C1 segment of cervical spinal cord (tissue), 14 donors: ENCODE results near the gene KCNH2.

Experiments used
- DNase-seq, 14 donors: peaks; one replicate each; lab custom pipeline; 2025; lab: John Stamatoyannopoulos, UW

KCNH2 gene

GRCh38 chr7:150959739-150960734, 18.1 kb downstream of the KCNH2 start:
- no peak for DNase-seq

DNA sequence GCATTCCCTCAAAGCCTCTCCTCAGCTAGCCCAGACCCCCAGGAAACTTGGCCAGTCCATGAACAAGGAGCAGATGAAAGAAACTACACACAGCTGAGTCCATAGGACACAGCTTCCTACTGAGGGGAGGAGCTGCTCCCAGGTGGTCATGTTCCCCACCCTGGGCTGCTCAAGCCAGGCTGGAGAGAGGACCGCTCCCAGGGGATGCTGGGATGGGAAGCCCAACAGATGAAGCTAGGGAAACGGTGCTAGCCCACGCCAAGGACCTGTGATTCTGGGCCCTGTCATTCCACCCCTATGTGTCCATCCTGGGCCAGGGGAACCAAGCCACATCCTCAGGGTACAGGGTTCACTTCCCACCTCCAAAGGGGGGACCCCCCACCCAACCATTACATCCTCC, 19.0 kb downstream of the KCNH2 start:
- no peak for DNase-seq

DNA sequence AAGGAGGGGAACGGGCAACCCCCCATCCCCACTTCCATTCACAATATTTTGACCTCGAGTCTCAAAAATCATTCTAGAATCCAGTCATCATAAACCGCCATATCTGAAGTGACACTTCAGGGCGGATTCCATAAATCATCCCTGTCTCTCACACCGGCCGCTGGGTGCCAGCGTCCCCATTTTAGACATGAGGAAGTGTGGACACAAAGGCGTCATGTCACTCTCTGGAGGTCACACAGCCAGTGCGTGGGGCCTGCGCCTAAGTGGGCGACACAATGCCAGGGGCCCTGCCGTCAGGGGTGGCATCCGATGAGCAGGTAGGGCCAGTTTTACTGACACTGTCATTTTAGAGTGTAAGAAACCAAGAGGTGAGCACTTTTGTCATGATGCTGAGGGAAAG, 19.5 kb downstream of the KCNH2 start:
- DNase-seq = no peak

DNA sequence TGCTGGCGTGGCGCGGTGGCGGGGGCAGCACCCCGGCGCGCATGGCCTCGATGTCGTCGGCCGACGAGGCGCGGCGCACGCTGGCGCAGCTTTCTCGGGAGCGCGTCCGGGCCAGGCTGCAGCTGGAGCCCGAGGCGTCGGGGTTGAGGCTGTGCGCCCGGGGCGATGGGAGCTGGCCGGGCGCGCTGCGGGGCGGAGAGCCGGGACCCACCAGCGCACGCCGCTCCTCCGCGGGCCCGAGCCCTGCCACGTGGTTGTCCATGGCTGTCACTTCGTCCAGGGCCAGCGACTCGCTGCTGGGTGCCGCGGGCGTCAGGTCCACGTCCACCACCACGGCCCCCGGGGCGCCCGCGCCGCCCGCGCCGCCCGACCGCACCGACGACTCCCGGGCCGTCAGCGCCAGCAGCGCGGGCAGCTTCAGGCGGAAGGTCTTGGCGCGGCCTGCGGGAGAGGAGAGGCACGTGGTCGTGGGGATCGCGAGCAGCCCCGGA, 20.0 kb downstream of the KCNH2 start:
- DNase-seq = no peak

DNA sequence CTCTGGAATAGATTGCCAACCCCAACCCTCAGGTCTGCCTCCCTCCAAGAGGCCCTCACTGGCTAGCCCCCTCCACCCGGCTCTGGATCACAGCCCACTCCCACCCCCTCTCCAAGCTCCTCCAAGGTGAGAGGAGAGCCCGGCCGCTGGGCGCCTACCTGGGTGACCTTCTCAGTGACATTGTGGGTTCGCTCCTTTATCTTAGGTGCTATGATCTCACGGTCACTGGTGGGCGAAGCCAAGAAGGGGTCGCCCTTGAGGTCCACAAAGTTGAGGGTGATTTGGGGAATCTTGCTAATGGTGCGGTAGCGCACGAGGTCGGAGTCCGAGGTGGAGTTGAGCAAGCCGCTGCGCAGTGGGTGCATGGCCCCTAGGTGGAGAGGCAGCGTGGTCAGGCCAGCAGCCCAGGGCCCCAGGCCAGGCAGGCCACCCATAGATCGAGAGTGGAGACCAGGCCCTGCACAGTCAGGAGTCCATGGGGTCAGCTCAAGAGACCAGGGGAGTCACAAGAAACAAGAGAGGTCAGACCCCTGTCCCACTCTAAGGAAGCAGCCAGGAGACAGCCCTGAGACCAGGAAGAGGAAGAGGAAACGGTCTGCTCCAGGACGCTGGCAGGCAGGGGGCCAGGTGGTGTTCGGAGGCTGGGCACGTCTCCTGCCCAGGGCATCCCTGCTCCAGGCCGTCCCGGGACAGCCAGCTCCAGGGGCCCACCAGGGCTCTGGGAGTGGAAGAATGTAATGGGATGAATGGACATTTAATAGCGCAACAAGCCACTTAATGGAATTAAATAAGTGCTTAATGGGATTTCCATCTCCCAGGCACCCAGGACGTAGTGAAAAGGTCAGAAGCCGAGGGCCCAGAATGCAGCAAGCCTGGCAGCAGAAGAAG, 20.7 kb downstream of the KCNH2 start:
- no peak for DNase-seq

DNA sequence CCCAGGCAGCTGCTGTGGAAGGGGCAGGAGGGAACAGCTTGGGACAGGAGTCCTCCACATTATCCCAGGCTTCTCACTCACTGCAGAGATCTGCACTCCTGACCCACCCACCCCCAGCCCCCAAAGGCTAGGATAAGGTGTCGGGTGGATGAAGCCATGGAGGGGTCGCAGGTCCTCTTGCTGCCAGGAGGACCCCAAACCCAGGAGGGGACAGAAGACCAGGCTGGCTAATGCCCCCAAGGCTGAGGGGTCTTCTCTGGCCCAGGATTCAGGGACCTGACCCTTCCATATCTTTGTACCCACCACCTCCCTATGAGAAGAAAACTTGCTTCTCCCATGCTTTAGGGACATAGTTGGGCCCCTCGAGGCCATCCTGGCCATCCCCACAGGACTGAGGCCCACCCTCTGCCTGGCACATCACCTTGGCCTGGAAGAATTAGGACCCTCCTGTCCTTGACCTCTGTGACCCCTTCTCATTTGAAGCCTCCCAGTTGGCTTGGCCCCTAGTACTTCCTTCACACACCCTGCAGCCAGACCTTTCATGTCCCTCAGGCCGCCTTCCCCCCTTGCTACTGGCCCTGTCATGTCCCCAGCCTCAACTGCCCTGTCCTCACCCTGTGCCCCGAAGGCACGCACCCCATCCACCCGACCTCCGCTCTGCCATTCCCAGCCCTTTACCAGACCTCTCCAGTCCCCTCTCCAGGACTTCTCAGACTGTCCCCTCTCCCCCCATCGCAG, 21.6 kb downstream of the KCNH2 start:
- DNase-seq = no peak

DNA sequence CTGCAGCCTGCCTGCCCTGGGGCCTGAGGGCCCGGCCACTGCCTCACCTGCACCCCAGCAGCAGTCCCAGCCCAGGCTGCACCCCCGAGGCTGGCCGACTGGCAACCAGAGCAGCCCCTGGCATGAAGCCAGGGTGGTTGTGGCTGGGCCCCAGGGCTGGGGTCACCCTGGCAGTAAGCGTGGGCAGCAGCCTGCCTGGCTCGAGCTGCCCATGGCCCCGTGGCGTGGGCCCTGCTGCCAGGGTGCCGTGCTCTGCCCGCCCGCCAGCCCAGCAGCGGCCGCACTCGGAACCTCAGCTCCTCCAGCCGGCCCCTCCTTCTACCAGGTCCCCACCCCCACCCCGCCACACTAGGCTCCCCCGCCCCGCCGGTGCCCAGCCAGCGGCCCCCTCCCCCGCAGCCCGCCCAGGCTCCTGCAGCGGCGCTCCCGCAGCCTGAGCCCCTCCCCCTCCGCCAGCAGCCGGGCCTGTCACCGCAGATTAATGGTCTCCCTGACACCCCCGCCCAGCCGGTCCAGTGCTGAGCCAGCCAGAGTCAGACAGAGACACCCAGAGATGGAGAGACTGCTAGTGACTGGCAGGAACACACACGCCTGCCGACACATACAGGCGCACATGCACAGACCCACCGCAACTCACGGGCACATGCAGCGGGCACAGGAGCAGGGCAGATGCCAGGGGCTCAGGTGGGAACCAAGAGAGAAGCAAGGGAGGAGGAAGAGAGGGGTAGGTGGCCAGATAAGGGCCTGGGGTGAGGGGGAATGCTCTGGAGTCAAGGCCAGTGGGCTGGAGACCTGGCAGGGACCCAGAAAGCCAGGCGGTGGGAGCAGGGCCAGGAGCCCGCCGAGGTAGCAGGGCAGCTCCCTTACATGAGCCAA, 22.4 kb downstream of the KCNH2 start:
- peak in 12 of 14 donors; percentile 9 to 73 (median 59) for DNase-seq

DNA sequence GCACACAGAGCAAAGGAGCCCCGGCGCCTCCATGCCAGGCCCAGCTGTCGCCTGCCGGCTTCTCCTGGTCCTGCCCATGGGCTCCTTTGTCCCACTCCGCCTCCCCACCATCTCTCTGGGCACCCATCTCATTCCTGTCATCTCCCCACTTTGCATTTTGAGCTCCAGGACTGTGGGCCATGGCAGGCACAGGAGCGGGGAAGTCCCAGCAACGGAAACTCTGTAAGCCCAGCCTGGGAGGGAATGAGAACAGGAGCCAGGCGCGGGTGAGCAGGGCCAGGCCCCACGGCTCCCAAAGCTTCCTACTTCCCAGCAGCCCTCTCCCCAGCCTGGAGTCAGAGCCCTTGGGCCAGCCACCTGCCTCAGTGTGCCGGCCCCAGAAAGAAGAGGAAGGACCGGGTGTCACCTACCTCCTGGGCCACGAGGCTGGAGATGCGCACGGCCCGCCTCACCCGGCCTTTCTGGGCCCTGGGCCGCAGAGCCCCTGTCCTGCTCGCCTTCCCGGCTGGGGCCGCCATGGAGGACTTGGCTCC, 23.1 kb downstream of the KCNH2 start:
- no peak for DNase-seq

- no peak for DNase-seq
These were observed 23.7 kb downstream of the KCNH2 start for GRCh38 chr7:150954201-150954985.

GRCh38 chr7:150953061-150953997, 24.8 kb downstream of the KCNH2 start:
- no peak for DNase-seq

GRCh38 chr7:150952331-150953050, 25.6 kb downstream of the KCNH2 start:
- no peak for DNase-seq

DNA sequence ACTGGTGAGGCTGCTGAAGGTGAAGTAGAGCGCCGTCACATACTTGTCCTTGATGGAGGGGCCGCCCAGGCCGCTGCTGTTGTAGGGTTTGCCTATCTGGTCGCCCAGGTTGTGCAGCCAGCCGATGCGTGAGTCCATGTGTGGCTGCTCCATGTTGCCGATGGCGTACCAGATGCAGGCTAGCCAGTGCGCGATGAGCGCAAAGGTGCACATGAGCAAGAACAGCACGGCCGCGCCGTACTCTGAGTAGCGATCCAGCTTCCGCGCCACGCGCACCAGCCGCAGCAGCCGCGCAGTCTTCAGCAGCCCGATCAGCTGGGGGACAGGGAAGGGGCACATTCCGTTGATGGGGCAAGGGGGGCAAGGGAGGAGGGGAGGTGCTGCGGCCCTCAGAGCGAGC, 26.6 kb downstream of the KCNH2 start:
- no peak for DNase-seq

DNA sequence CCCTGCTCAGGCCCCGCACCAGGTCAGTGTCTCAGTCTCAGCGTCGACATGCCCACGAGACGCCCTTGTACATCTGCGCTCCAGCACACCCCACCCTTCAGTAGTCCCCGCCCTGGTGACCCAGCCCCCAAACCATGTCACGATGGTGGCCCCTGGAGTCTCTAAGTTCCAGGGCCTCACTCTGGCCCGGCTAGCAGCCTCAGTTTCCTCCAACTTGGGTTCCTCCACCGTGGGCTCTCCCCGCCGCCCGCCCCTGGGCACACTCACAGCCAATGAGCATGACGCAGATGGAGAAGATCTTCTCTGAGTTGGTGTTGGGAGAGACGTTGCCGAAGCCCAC, 27.0 kb downstream of the KCNH2 start:
- DNase-seq = no peak

GRCh38 chr7:150950496-150951180, 27.5 kb downstream of the KCNH2 start:
- DNase-seq = no peak

DNA sequence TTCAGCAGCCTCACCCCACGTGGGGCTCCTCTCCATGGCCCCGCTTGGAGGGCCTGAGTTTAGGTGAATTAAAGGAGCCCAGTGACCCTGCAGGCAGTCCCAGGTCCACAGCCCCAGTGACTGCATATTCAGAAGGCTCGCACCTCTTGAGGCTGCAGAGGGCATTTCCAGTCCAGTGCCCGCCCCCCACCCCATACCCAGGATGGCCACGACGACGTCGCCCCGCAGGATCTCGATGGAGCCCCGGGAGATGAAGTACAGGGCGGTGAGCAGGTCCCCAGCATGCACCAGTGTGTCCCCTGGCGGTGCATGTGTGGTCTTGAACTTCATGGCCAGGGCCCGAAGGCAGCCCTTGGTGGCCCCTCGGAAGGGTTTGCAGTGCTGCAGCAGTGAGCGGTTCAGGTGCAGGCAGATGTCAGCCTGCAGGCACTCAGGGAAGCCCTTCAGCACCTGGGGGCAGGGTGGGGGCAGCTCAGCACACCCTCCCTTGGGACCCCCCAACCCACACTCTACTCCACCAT, 28.1 kb downstream of the KCNH2 start:
- DNase-seq = no peak

DNA sequence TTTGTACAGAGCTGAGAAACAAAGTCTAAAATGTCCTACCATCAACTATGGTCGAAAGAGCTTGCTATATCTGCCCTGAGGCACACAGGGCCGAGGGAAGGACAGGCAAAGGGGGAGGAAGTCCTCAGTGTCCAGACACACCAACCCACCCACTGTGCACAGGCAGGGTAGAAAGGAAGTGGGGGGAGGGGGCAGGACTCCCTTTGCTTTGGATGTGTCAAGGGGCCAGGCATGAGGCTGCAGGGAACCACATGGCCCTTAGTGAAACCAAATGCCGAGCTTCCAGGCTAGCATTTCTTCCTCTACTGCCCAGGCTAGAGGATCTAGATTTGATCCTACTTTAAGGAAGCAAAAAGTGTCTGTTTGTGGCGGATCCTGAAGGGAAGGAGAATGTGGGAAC, 28.6 kb downstream of the KCNH2 start:
- no peak for DNase-seq

GRCh38 chr7:150948791-150949251, 29.3 kb downstream of the KCNH2 start:
- DNase-seq = no peak
